NCI-H1694 treated with DMSO at 0.1 percent for 48 hours (cell line): Measurements from ENCODE around the gene S100A7.
"Not testable (repeated sequence)": the region's sequence is repeated elsewhere in the genome, so short reads cannot be mapped to it uniquely, and the experiment has no call there.

Experiments
- DNase-seq: peaks from one replicate; lab custom pipeline; 2025; lab: John Stamatoyannopoulos, UW

Gene S100A7

DNA sequence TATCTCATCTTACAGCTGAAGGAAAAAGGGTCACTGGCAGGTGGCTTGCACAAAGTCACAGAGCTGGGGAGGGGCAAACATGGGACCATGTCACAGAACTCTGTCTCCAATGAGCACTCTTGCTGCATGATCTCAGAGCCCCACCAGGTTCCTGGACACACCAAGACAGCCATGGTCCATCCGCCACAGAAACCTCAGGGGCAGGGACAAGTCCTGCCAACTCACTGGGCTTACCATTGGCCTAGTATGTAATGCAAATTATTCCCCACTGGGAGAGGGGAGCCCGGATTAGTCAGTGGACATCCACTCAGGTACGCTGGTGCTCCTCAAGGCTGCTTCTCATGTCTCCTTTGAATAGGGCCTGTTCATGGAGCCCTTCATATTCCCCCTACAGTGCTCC, 29.9 kb downstream of the S100A7 start:
- no peak for DNase-seq

DNA sequence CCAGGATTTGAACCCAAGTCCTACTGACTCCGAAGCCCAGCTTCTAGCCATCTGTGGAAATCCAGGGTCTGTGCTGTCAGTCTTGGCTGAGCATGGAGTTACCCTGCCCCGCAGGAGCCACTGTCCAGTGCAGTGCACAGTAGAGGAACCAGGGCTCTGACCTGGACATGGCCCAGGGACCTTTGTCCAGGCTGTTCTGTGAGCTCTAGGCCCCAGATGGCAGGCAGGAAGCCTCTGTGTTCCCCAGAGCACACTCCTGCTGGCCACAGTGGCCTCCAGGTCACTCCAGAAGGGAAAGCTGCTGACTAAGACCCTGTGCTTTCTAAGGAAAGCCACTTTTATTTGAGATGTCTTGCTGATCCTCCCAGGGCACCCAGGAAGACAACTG, 30.3 kb downstream of the S100A7 start:
- no peak for DNase-seq

DNA sequence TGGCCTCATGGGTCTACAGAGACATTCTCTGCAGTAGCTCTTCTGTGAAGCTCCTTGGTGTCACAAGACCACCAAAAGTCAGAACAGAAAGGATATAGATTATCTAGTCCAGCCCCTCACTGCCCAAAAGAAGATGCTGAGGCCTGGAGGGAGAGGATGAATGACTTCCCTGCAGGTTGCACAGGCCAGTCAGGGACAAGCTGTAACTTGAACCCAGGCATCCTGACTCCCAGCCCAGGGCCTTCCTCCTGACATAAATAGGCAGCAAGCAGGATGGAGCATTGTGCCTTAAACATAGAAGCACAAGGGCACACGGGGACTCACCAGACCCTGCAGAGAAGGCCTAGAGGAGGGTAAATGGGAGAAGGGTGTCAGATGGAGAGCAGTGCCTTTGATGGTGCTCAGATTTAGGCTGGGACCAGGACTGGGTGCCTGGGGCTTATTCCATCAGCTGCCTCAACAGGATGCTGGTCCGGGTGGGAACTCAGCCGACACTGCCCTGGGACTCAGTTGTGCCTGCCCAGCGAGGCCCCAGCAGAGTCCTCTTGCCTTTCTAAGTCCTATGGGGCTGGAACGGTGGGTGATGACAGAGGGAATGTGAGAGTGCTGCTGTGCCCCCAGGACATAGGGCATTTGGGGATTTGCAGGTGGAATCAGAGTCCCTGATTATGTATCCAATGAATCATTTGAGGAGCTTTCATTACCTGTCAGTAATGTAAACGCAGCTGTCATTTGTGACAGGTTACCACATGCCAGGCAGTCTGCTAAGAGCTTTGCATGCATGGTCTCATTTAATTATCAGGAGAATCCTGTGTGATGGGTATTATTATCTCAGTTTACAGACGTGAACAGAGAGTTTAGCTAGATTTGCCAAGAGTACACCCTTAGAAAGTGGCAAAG, 30.9 kb downstream of the S100A7 start:
- DNase-seq, result peak; percentile 87

DNA sequence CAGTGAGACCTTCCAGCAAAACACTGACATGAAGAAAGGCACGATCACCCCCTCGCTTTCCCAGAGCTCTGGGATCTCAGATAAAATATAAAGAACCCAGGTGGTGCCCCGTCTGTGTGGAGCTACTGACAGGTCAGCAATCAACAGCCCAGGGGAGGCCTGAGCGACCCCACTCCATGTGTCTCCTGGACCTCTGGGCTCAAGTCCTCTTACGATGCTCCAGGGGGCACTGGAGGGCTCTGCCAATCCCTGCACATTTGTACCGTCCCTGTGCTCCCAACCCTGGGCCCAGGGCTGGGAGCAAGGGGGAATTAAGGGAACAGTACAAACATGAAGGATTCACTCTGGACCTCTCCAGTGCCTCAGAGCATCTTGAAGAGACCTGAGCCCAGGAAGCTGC, 31.7 kb downstream of the S100A7 start:
- DNase-seq, result peak; percentile 35

DNA sequence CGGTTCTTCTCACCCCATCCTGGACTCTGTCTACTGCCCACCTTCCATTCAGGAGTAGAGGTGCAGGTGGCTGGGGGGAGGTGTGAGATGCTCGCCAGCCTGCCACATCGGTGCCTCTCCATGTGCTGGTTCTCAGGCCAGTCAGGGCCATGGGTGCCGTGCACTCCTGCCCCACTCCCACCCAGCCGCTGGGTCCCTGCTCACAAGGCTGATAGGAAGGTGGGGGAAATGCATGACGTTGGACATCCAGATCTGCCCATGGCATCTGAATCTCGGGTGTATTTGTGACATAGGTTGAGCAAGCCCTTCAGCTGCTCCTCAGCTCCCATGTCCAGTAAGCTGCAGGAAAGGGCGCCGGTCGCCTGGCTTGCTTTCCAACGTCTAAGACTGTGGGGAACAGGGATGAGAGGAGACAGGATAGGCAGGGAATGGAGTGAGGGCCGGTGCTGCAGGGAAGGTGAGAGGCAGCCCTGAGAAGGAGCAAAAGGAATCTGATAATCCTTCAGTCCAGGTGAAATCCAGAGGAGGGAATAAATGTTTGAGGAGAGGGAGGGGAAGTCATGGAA, 32.3 kb downstream of the S100A7 start:
- DNase-seq, result no peak

DNA sequence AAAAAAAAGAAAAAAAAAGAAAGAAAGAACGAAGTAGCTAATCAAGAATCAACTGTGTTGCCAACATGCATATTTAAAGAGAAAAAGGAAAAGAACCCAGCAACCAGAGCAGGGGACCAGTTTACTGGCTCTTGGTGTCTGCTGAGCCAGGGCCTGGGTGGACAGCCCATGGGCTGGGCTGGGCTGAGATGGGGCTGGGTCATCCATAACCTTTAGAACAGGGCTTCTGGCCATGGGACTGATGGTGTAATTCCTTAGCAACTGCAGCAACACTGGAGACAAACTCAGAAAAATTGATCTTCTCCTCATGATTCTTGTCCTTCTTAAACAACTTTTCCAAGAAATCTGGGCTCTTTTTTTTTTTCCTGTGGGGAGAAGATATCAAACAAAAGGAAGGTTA, 33.6 kb downstream of the S100A7 start:
- no peak for DNase-seq

DNA sequence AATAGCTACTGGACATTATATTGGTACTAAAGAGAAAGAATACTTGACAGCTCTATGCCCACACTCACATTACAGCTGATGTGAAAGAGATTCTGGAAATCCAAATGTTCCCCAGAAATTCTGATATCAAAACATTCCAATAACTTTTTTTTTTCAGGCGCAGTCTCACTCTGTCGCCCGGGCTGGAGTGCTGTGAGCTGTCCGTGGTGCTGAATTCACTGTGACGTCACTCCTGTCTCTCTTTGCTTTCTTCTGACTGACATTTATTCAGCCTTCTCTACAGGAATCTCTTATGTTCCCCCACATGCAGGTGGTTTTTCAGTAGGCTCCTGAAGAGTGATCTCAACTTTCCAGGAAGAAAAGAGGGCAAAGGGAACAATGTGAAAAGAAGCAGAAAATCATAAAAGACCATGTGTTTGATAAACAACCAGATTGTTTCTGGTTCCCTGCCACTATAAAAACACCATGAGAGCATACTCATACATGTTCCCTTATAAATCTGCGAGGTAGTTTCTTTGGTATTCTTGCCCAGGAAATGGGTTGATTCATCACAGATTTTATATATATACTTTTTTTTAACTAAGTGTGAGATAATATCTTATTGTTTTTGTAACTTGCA, 37.9 kb downstream of the S100A7 start:
- no peak for DNase-seq

DNA sequence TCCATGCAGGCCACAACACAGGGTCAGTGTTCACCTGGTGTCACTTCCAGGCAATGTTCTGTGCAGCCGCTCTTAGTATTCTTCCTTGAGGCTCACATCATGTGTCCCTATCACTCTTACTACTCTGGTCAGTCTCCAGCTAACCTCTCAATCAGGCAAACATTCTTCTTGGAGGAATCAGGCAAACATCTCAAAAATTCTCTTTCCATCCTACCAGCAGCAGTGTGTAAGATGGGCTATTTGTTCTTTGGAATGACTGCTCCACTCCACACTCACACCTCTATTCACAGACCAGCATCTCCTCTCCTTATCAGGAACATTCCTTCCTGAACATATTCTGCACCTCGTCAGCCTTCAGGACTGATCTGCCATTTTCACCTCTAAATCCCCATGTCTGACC, 40.1 kb downstream of the S100A7 start:
- DNase-seq, result no peak

DNA sequence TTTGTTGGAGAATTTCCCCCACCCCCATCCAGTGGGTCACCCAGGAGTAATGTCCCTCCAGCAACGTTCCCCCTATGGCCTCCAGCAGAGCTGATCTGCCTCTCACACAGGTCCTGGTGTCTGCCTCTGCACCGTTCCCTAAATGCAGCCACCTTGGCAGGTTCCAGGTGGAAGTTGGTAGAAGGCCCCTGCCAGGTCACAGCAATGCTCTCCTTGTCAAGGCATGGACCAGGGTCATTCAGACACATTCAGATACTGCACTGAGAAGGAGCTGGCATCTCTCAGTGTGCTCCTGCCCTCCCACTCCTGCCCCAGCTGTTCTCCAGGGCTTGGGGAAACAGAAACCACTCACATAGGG, 41.0 kb downstream of the S100A7 start:
- not testable (repeated sequence) for DNase-seq

DNA sequence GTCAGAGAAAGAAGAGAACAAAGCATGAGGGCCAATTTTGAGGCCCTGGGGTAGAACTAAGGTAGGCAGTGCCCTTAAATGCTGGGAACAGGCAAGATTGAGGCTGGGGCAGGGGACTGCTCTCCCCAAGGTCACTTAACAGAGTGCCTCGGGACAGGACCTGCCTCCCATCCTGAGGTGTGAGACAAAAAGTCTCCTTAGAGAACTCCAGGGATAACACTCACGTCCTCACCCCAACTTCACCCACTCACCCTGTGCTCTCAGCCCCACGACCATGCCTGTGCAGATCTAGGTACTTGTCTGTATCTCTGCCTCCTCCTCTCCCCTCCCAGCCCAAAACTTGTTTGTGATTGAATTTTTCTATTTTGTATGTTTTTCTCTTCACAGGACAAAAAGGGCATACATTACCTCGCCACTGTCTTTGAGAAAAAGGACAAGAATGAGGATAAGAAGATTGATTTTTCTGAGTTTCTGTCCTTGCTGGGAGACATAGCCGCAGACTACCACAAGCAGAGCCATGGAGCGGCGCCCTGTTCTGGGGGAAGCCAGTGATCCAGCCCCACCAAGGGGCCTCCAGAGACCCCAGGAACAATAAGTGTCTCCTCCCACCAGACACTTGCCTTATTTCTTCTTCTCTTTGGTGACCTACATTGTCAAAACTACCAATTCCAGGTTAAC, 41.6 kb downstream of the S100A7 start:
- DNase-seq, result not testable (repeated sequence)

DNA sequence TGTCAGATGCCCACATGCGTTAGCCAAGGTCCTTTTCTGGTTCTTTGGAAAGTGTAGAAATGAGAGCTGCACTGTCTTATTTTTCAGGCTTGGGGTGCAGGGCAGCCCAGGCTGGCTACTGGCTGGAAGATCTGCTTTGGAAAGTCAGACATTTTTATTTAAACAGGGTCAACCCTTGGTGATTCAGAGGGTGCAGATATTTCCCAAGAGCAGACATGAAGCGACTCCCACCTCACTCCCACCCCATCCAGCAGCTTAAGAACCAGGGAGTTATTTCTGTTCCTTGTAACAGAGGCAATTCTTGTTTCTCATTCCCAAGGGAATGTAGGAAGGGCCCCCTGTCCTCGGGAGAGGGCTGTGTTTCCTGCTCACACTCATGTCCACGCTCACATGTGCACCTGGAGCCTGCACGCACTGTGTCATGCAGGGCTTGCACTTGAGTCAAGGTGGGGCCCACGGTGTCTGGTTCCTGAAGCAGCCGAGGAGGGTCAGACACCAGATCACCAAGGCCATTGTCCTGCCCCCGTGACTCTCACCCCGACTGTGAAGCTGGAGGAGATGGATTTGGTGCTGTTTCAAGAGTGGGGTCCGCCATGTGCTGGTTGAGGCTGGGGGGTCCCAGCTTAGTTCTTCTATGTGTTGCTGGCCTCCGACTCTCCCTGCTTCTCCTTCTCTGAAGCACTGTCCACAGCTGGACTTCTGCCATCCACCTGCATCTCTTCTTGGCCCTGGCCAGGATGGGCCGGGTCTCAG, 43.1 kb downstream of the S100A7 start:
- no peak for DNase-seq

DNA sequence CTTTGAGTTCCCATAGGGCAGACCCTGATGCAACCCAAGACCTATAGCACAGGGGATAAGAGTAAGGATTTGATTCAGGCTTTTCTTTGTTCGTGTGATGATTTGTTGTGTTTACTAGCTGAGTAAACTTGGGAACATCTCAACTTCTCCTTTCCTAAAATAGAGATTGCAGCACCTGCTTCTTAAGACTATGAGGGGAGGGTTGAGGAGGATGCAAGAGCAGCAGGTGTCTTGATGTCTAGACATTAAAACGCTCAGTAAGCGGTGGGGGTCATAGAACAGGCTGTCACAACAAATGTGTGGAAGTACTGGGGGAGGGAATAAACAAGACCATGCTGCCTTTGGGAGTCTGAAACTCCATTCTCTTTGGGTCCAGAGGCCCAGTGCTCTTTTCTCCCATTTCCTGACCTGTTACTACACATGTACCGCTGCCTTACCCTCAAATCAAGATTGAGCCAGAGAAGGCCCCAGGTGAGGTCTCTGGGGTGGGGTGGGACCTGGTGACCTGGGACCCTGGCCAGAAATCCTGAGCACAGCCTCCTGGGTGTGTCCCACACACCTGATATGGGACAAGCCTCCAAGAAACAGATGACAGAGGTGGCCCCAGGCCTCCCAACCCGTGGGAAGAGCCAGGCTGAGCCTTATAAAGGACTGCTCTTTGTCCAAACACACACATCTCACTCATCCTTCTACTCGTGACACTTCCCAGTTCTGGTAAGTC, 44.4 kb downstream of the S100A7 start, which contains the start of gene S100A7A:
Gene S100A7A, plus strand, starts transcription at position 671 of the 721 bp plus-strand sequence. CDS start 1,563 bp downstream, outside the sequence.
- no peak for DNase-seq

DNA sequence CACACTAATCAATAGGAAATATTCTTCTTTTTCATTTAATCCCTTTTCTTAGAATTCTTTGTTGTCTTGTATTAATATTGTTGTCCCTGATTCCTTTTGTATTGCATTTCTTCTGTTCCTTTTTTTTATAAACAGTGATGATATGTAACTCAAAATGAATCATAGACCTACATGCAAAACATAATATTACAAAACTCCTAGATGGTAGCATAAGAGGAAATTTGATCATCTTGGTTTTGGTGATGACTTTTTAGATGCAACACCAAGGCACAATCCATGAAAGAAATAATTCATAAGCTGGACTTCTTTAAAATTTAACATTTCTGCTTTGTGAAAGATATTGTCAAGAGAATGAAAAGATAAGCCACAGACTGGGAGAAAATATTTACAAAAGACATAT, 46.5 kb downstream of the S100A7 start:
- DNase-seq, result not testable (repeated sequence)
